K562 (cell line): ENCODE measurements around the gene KIAA0319L. TPM values are rescaled to one million over a fixed set of nuclear protein-coding genes. Genes with fewer than 3 reads are reported as not detected.

ENCODE experiments used
- BACH1 ChIP-seq: fragments of 200-800 bp; sonication (Bioruptor generic); IDR thresholded peaks from 2 replicates; pipeline ENCODE4 v1.6.1; 2016; ENCODE audit warnings: missing genetic modification characterization, missing compliant biosample characterization
- CAMTA2 ChIP-seq: fragments of 250-450 bp; sonication (Bioruptor Pico); conservative IDR thresholded peaks from 2 replicates; pipeline ENCODE4 v1.5.1; 2022
- ERF ChIP-seq: fragments of 450-650 bp; formaldehyde crosslinking; IDR thresholded peaks from 2 replicates; pipeline ENCODE4 v1.4.0; 2020; ENCODE audit warnings: mild to moderate bottlenecking, mixed read lengths
- FOXA1 ChIP-seq: fragments of 450-650 bp; IDR thresholded peaks from 2 replicates; pipeline ENCODE4 v1.6.1; 2016; ENCODE audit warnings: mild to moderate bottlenecking, borderline replicate concordance
- FOXA3 ChIP-seq, 2 experiments: fragments of 450-650 bp in 1 of 2; sonication (generic) in 1 of 2; formaldehyde crosslinking; IDR thresholded peaks in 1 of 2; conservative IDR thresholded peaks in 1 of 2; 2 replicates each; pipeline versions ENCODE4 v1.4.0 to v1.8.0; 2020 to 2022; ENCODE audit warnings: mild to moderate bottlenecking in 2 of 2, missing genetic modification reagents in 1 of 2
- GTF2A2 ChIP-seq: IDR thresholded peaks from 2 replicates; pipeline ENCODE4 v1.6.1; 2016; ENCODE audit warnings: mild to moderate bottlenecking, missing genetic modification characterization, missing compliant biosample characterization
- HDAC1 ChIP-seq, 2 experiments: fragments of 450-650 bp; IDR thresholded peaks; 2 replicates each; pipeline ENCODE4 v1.6.1; 2016 to 2017; ENCODE audit warnings: inconsistent platforms in 1 of 2, mild to moderate bottlenecking in 1 of 2, moderate library complexity in 1 of 2
- IRF2 ChIP-seq: sonication (generic); formaldehyde crosslinking; IDR thresholded peaks from 2 replicates; pipeline ENCODE4 v1.8.1; 2022; ENCODE audit warnings: mild to moderate bottlenecking, missing genetic modification reagents
- JUN ChIP-seq, 2 experiments: sonication (generic) in 1 of 2; formaldehyde crosslinking in 1 of 2; IDR thresholded peaks; 2 replicates each; pipeline versions ENCODE4 v1.6.1 to v1.8.0; 2012 to 2022; ENCODE audit warnings: borderline replicate concordance in 2 of 2, mild to moderate bottlenecking in 2 of 2, improper control_type of control experiment in 1 of 2, low read depth in 1 of 2, low read length in 1 of 2, missing genetic modification reagents in 1 of 2
- NFIC ChIP-seq: fragments of 450-650 bp; IDR thresholded peaks from 2 replicates; pipeline ENCODE4 v1.6.1; 2017; ENCODE audit warnings: mild to moderate bottlenecking, inconsistent platforms
- PHF20 ChIP-seq: fragments of 450-650 bp; IDR thresholded peaks from 2 replicates; pipeline ENCODE4 v1.6.1; 2018; ENCODE audit not compliant: partially characterized antibody
- RCOR1 ChIP-seq, 2 experiments: IDR thresholded peaks; 2 replicates each; pipeline ENCODE4 v1.6.1; 2012; ENCODE audit warnings: low read depth in 2 of 2, low read length in 2 of 2, borderline replicate concordance in 1 of 2, improper control_type of control experiment in 1 of 2
- SMARCB1 ChIP-seq: IDR thresholded peaks from 2 replicates; pipeline ENCODE4 v1.6.1; 2011; ENCODE audit warnings: improper control_type of control experiment, low read depth; ENCODE audit not compliant: insufficient read length
- SRSF3 ChIP-seq: fragments of 200-400 bp; formaldehyde crosslinking; IDR thresholded peaks from 2 replicates; pipeline ENCODE4 v1.6.1; 2016; ENCODE audit warnings: mild to moderate bottlenecking, low read length, moderate library complexity; ENCODE audit not compliant: insufficient read depth
- TBL1XR1 ChIP-seq, 2 experiments: IDR thresholded peaks; 2 replicates each; pipeline ENCODE4 v1.6.1; 2012; ENCODE audit warnings: improper control_type of control experiment in 2 of 2, low read length in 2 of 2, mild to moderate bottlenecking in 1 of 2
- TEAD4 ChIP-seq, 2 experiments: sonication (generic) in 1 of 2; formaldehyde crosslinking in 1 of 2; IDR thresholded peaks; 2 replicates each; pipeline versions ENCODE4 v1.6.1 to v1.8.0; 2012 to 2022; ENCODE audit warnings: borderline replicate concordance in 1 of 2, inconsistent platforms in 1 of 2, low read length in 1 of 2, mild to moderate bottlenecking in 1 of 2, missing genetic modification reagents in 1 of 2
- ZNF699 ChIP-seq: fragments of 250-450 bp; sonication (Bioruptor Pico); IDR thresholded peaks from 2 replicates; pipeline ENCODE4 v1.8.0; 2021; ENCODE audit warnings: mild to moderate bottlenecking, moderate library complexity; ENCODE audit not compliant: insufficient replicate concordance
- ZZZ3 ChIP-seq: fragments of 450-650 bp; IDR thresholded peaks from 2 replicates; pipeline ENCODE4 v1.6.1; 2016; ENCODE audit warnings: antibody characterized with exemption, mild to moderate bottlenecking, moderate library complexity
- polyA plus RNA-seq, 8 experiments: library from polyadenylated mRNA; depleted of rRNA in 4 of 8; stranded (reverse) in 5 of 8; unstranded in 3 of 8; fragments of >200 nt; fragmentation: Nextera tagmentation in 2 of 8; fragmentation: Illumina TruSeq in 1 of 8; extraction: Ambion mirVana in 2 of 8; extraction: Trizol in 1 of 8; gene quantifications; 2 replicates each; pipeline versions ENCODE4 v1.2.1 to v1.2.3, GENCODE V29; 2011 to 2014; ENCODE audit warnings: inconsistent platforms in 1 of 8, missing spikeins in 1 of 8
- total RNA-seq, 7 experiments: library from RNA; depleted of rRNA in 6 of 7; stranded (reverse); fragments of >200 nt in 6 of 7; fragmentation: Illumina TruSeq in 2 of 7; extraction: Trizol in 2 of 7; gene quantifications; 2 replicates each; pipeline versions ENCODE4 v1.2.1 to v1.2.3, GENCODE V29; 2011 to 2021; ENCODE audit warnings: low replicate concordance in 1 of 7
- TF ChIP-seq, protein P1 (sequence below): fragments of 450-650 bp; formaldehyde crosslinking; IDR thresholded peaks from 2 replicates; pipeline ENCODE4 v1.4.0; 2022; ENCODE audit warnings: mild to moderate bottlenecking, moderate library complexity
- TF ChIP-seq, protein P2 (sequence below): fragments of 450-650 bp; IDR thresholded peaks from one replicate; pipeline ENCODE4 v1.6.1; 2018; ENCODE audit warnings: mild to moderate bottlenecking, moderate library complexity; ENCODE audit not compliant: partially characterized antibody
- TF ChIP-seq, protein P3 (sequence below): fragments of 250-450 bp; sonication (Bioruptor Pico); IDR thresholded peaks from 2 replicates; pipeline ENCODE4 v1.8.0; 2022; ENCODE audit warnings: inconsistent platforms
- TF ChIP-seq, protein P4 (sequence below): fragments of 250-450 bp; sonication (Bioruptor Pico); IDR thresholded peaks from 2 replicates; pipeline ENCODE4 v1.5.1; 2021; ENCODE audit warnings: mild to moderate bottlenecking

The KIAA0319L gene
- total and polyA plus RNA-seq, 9 of the 15 experiments (the other 6 are each of a cell fraction or from before 2014, with no cell fraction given) = 2.4 to 51.7 (median 27.4) TPM

DNA sequence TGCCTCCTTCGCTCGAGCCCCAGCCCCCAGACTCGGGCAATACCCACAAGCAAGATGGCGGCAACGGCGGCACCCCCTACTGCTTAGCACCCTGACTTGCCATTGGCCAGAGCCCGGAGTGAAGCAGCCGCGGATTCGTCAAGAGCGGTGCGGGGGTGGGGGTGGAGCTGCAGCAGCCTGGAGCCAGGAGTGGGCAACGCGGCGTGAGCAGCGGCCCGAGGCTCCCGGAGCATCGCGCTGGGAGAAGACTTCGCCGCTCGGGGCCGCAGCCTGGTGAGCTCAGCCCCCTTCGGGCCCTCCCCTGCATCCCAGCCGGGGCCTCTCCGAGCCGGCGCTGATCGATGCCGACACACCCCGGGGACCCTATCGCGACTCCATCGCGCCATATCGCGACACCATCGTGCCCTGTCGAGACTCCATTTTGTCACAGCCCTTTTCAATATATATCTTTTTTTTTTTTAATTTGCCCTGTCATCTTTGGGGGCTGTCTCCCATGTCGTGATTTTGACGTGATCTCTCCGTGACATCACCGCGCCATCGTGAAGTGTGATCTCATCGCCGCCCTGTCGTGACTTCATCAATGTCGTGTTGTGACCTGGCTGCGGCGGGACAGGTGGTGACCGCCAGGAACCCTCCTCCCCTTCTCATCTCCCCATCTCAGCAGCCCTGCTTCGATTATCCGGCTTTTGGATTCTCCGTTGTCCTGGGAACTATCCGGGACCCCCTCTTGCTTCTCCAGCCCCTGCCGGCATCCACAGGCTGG lies 589 bp upstream of the KIAA0319L start, which contains the start of gene NCDN (continued):
- TF ChIP-seq, protein P1, sequence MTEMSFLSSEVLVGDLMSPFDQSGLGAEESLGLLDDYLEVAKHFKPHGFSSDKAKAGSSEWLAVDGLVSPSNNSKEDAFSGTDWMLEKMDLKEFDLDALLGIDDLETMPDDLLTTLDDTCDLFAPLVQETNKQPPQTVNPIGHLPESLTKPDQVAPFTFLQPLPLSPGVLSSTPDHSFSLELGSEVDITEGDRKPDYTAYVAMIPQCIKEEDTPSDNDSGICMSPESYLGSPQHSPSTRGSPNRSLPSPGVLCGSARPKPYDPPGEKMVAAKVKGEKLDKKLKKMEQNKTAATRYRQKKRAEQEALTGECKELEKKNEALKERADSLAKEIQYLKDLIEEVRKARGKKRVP (CRISPR knock-in tag) = no peak
- TF ChIP-seq PHF20 = no peak
- TF ChIP-seq GTF2A2 (tag) = no peak
- peak in 1 of 2 experiments; percentile 64; a peak in 2 of 4 replicates for TF ChIP-seq RCOR1 (IDR thresholded peaks at IDR 0.05; ENCODE audit: borderline replicate concordance in 1 of 2, low read depth in 2 of 2, low read length in 2 of 2)
- no peak for TF ChIP-seq ZNF699
- TF ChIP-seq TBL1XR1 (IDR thresholded peaks at IDR 0.05; ENCODE audit: low read length in 2 of 2) = peak; percentile 39 to 61; a peak in 2 of 4 replicates
- TF ChIP-seq, protein P2, sequence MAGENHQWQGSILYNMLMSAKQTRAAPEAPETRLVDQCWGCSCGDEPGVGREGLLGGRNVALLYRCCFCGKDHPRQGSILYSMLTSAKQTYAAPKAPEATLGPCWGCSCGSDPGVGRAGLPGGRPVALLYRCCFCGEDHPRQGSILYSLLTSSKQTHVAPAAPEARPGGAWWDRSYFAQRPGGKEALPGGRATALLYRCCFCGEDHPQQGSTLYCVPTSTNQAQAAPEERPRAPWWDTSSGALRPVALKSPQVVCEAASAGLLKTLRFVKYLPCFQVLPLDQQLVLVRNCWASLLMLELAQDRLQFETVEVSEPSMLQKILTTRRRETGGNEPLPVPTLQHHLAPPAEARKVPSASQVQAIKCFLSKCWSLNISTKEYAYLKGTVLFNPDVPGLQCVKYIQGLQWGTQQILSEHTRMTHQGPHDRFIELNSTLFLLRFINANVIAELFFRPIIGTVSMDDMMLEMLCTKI = no peak
- TF ChIP-seq FOXA1 = no peak
- TF ChIP-seq TEAD4 (IDR thresholded peaks at IDR 0.05; ENCODE audit: low read length) = no peak
- TF ChIP-seq TEAD4 (CRISPR knock-in tag; IDR thresholded peaks at IDR 0.05; ENCODE audit: borderline replicate concordance) = no peak
- no peak for TF ChIP-seq SRSF3
- no peak for TF ChIP-seq ZZZ3
- TF ChIP-seq, protein P3, sequence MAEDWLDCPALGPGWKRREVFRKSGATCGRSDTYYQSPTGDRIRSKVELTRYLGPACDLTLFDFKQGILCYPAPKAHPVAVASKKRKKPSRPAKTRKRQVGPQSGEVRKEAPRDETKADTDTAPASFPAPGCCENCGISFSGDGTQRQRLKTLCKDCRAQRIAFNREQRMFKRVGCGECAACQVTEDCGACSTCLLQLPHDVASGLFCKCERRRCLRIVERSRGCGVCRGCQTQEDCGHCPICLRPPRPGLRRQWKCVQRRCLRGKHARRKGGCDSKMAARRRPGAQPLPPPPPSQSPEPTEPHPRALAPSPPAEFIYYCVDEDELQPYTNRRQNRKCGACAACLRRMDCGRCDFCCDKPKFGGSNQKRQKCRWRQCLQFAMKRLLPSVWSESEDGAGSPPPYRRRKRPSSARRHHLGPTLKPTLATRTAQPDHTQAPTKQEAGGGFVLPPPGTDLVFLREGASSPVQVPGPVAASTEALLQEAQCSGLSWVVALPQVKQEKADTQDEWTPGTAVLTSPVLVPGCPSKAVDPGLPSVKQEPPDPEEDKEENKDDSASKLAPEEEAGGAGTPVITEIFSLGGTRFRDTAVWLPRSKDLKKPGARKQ = no peak
- TF ChIP-seq, protein P4, sequence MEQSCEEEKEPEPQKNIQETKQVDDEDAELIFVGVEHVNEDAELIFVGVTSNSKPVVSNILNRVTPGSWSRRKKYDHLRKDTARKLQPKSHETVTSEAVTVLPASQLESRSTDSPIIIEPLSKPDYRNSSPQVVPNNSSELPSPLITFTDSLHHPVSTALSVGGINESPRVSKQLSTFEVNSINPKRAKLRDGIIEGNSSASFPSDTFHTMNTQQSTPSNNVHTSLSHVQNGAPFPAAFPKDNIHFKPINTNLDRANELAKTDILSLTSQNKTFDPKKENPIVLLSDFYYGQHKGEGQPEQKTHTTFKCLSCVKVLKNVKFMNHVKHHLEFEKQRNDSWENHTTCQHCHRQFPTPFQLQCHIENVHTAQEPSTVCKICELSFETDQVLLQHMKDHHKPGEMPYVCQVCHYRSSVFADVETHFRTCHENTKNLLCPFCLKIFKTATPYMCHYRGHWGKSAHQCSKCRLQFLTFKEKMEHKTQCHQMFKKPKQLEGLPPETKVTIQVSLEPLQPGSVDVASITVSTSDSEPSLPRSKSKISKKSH (CRISPR knock-in tag) = no peak
- no peak for TF ChIP-seq JUN (IDR thresholded peaks at IDR 0.05; ENCODE audit: borderline replicate concordance, low read depth, low read length)
- TF ChIP-seq JUN (CRISPR knock-in tag; IDR thresholded peaks at IDR 0.05; ENCODE audit: borderline replicate concordance) = no peak; the same call in 1 of the 2 replicates
- TF ChIP-seq SMARCB1 = no peak
- TF ChIP-seq NFIC = no peak; the same call in 1 of the 2 replicates
- TF ChIP-seq HDAC1 (IDR thresholded peaks at IDR 0.05) = peak in 1 of 2 experiments; percentile 49; a peak in 1 of 4 replicates
- no peak for TF ChIP-seq CAMTA2 (CRISPR knock-in tag)
- TF ChIP-seq BACH1 = no peak
- TF ChIP-seq ERF (CRISPR knock-in tag) = 0 out of 2 replicates have a peak, but pooled peaks have one; percentile 29
- no peak for TF ChIP-seq IRF2 (CRISPR knock-in tag)
- no peak for TF ChIP-seq FOXA3 (CRISPR knock-in tag; conservative IDR thresholded peaks at IDR 0.05 in 1 of 2, IDR thresholded peaks at IDR 0.05 in 1 of 2)
